ENCODE results near the gene BTBD10.

DNA sequence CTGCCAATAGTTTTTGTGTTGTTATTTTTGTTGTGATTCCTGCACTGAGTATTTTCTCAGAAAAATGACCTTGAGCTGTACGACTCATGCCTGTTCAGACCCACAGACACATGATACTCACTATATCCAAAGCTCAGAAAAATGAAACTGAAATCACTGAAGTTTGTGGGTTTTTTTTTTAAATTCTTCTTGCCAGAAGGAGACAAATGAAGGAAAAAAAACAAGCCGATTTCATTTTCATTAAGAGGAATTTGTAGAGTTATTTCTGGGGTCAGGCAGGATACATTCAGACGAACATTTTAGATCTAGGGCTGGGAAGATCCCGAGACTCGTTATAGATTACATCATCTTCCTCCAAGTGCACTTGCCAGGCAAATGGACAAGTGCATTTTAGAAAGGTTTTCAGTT lies 125.0 kb downstream of the BTBD10 start:
- TF ChIP-seq, protein P1, sequence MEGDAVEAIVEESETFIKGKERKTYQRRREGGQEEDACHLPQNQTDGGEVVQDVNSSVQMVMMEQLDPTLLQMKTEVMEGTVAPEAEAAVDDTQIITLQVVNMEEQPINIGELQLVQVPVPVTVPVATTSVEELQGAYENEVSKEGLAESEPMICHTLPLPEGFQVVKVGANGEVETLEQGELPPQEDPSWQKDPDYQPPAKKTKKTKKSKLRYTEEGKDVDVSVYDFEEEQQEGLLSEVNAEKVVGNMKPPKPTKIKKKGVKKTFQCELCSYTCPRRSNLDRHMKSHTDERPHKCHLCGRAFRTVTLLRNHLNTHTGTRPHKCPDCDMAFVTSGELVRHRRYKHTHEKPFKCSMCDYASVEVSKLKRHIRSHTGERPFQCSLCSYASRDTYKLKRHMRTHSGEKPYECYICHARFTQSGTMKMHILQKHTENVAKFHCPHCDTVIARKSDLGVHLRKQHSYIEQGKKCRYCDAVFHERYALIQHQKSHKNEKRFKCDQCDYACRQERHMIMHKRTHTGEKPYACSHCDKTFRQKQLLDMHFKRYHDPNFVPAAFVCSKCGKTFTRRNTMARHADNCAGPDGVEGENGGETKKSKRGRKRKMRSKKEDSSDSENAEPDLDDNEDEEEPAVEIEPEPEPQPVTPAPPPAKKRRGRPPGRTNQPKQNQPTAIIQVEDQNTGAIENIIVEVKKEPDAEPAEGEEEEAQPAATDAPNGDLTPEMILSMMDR (conservative IDR thresholded peaks at IDR 0.05): no peak
- TF ChIP-seq ZFX (IDR thresholded peaks at IDR 0.05): no peak

All from C4-2B (cell line).